GM15510 (cell line): ENCODE results near the gene TRANK1.

ENCODE experiments used
- POLR2A ChIP-seq: IDR thresholded peaks from 3 replicates; pipeline ENCODE4 v1.6.1; 2011; ENCODE audit warnings: borderline replicate concordance; ENCODE audit not compliant: insufficient read length; ENCODE audit errors: extremely low read depth

Gene TRANK1

GRCh38 chr3:36814066-36814717 is 130.7 kb downstream of the TRANK1 start:
- no peak for TF ChIP-seq POLR2A

- no peak for TF ChIP-seq POLR2A
Measured at GRCh38 chr3:36813305-36813704, 131.5 kb downstream of the TRANK1 start.

- no peak for TF ChIP-seq POLR2A
Measured at GRCh38 chr3:36812240-36812639, 132.6 kb downstream of the TRANK1 start.

- TF ChIP-seq POLR2A: no peak
Measured at GRCh38 chr3:36811768-36812167, 133.1 kb downstream of the TRANK1 start.

GRCh38 chr3:36804295-36805055 is 140.4 kb downstream of the TRANK1 start:
- TF ChIP-seq POLR2A: no peak

- TF ChIP-seq POLR2A: no peak
Measured at GRCh38 chr3:36803091-36803791, 141.6 kb downstream of the TRANK1 start.

GRCh38 chr3:36800533-36801116 is 144.2 kb downstream of the TRANK1 start:
- no peak for TF ChIP-seq POLR2A

- TF ChIP-seq POLR2A: no peak
Measured at GRCh38 chr3:36796881-36797280, 148.0 kb downstream of the TRANK1 start.

GRCh38 chr3:36796161-36796560 is 148.7 kb downstream of the TRANK1 start:
- no peak for TF ChIP-seq POLR2A

GRCh38 chr3:36795622-36796021 is 149.2 kb downstream of the TRANK1 start:
- no peak for TF ChIP-seq POLR2A

- no peak for TF ChIP-seq POLR2A
Measured at GRCh38 chr3:36792342-36792741, 152.5 kb downstream of the TRANK1 start.

GRCh38 chr3:36790765-36791164 is 154.1 kb downstream of the TRANK1 start:
- no peak for TF ChIP-seq POLR2A

- TF ChIP-seq POLR2A: no peak
Measured at GRCh38 chr3:36786921-36787890, 157.6 kb downstream of the TRANK1 start.

GRCh38 chr3:36784138-36784635 is 160.7 kb downstream of the TRANK1 start:
- TF ChIP-seq POLR2A: no peak

GRCh38 chr3:36777424-36778218 is 167.2 kb downstream of the TRANK1 start:
- TF ChIP-seq POLR2A: no peak
